ENCODE measurements around the gene AK1.

DNA sequence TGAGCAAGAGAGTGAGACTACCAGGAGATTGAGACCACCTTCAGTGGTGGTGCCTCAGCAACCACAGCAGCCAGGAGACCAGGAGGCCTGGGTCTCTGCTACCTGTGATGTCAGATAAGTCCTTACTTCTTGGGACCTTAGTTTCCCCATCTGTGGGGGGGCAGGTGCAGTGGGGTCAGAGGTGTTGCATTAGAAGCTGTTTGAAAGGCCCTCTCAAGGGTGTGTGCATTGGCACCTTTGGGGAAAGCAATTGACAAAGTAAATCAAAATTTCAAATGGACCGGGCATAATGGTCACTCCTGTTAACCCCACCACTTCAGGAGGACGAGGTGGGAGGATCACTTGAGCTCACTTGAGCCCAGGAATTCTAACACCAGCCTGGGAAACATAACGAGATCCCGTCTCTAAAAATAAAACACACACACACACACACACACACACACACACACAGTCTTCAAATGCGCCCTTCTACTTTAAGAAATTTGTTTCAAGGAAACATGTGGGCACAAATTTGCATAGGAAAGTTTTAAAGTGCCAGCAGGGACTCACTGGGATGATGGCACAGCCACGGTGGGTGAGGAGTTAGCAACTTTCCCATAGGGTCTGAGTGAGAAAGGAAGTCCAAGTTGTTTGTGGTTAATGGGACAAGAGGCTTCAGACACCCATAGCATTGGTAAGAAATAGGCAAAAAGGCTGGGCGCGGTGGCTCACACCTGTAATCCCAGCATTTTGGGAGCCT, 1.3 kb upstream of the AK1 start:
- TF ChIP-seq, protein P1, sequence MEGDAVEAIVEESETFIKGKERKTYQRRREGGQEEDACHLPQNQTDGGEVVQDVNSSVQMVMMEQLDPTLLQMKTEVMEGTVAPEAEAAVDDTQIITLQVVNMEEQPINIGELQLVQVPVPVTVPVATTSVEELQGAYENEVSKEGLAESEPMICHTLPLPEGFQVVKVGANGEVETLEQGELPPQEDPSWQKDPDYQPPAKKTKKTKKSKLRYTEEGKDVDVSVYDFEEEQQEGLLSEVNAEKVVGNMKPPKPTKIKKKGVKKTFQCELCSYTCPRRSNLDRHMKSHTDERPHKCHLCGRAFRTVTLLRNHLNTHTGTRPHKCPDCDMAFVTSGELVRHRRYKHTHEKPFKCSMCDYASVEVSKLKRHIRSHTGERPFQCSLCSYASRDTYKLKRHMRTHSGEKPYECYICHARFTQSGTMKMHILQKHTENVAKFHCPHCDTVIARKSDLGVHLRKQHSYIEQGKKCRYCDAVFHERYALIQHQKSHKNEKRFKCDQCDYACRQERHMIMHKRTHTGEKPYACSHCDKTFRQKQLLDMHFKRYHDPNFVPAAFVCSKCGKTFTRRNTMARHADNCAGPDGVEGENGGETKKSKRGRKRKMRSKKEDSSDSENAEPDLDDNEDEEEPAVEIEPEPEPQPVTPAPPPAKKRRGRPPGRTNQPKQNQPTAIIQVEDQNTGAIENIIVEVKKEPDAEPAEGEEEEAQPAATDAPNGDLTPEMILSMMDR (IDR thresholded peaks at IDR 0.05), result no peak
- no peak for TF ChIP-seq POLR2A (IDR thresholded peaks at IDR 0.05)
- no peak for TF ChIP-seq EP300 (IDR thresholded peaks at IDR 0.05)

All from tibial nerve (tissue), 4 donors.